GM18520 (cell line): ENCODE results near the gene TRPM1.

Source experiments
- ATAC-seq: cut with Tn5 transposase; IDR thresholded peaks from one replicate; pipeline ENCODE4 v1.9.1; 2021; ENCODE audit not compliant: unreplicated experiment

Gene TRPM1

DNA sequence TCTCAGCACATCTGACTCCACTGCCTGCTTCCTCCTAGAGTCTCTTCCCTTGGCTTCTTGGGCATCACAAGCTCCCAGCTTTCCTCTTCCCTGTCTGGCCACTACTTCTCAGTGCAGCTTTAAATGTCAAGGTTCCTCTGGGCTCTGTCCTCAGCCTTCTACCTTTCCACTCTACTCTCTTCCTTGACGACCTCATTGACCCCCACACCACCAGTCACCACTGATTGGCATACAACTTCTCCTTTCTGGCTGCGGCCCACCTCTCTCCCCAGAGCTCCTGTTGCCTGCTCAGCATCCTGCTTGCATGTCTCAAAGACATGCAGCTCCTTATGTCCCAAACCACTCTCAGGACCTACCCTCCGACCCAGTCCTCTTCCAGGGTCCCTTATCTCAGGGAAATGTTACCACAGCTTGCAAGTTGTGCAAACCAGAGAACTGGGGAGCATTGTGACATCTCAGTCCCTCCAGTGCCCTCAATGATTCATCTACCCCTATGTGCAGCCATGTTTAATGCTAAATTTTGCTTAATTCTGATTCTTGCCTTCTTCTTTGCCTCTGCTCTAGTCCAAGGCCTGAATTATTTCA lies 49.9 kb downstream of the TRPM1 start:
- ATAC-seq: no peak

DNA sequence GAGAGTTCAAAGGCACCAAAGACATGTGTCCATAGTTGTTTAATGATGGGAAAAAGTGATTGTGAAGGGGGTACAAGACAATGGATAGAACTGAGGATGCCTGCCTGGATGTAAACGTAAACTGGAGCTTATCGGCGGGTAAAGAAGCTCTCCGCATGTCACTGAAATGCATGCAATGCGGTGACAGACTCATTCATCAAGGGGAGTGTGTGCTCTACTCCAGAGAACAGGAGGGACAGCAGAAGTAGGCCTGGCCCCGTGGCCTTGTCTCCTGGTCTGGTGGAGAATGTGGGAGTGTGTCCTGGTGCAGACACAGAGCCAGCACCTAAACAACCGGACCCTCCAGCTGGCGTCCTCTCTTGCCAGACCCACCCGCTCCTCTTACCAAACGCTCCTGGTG lies 50.6 kb downstream of the TRPM1 start:
- no peak for ATAC-seq

DNA sequence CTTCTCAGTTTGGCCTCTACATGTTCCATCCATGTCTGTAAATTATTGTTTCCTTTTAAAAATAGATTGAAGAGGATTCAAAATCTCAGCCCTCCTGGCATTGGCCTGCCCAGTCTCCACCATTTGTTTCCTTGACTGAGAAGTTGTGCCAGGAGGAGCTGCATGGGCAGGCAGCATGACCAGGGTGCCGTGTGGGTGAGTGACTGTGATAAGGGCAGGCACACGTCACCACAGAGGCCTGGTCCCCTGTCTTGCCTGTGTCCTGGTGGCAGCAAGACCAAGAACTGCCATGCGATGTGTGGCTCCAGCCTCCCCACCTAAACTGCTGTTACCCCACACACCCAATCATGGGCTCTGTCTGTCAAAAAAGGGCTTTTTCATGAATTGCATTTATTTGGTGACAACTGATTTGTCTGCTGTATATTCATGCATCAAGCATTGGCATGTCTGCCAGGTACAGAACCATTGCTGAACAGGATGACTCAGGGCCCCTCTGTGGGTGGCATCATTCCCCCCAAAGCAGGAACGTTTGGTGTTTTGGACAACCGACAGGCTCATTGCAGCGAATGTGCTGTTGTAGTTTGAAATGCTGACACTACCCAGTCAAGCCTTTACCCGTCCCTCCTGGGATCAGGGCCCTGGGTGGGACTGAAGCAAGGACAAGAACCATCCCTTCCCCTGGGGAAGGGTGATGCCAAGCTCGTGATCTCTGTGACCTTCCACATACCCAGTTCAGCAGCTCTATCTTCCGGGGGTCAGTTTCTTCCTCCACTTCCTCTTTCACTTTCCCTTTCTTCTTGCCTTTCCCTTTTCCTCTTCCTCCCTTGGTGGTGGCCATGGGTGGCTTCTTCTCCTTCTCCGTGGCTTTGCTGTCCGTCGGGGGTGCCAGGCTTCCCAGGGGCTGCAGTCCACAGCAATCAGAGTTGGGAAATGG lies 51.6 kb downstream of the TRPM1 start:
- no peak for ATAC-seq

DNA sequence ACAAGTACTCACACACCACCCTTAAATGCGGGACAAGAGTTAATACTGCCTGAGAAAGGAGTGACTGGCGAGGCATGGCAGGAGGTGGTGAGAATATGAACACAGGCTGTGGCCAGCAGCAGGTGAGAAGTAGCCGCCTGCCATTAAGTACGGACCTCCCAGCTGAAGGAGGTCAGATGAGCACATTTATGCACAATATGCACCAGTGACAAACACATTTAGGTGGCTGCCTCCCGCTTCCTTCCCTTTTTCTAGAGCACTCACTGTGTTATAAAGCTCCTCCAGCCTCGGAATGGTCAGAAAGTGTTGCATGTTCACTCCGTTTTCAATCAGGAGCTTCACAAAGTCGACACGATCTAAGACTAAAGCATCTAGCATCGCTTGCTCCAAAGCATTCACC lies 52.4 kb downstream of the TRPM1 start:
- ATAC-seq: no peak

DNA sequence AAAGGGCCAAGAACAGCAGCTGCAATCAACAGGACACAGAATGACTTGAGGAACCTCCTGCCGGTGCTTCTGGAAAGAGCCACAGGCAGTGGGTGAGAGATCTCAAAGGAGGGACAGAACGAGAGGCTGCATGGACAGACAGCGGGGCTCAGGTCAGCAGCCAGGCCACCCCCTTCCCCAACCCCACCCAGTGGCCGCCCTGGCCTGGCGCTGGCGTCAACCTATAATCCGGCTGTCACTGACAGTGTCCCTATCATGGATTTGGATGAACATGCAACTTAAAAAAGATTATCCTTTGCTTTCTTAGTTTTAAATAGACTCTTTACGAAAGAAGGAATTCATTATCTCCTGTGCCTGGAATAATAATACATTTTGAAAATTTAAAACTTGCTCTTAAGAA lies 54.1 kb downstream of the TRPM1 start:
- ATAC-seq: no peak

DNA sequence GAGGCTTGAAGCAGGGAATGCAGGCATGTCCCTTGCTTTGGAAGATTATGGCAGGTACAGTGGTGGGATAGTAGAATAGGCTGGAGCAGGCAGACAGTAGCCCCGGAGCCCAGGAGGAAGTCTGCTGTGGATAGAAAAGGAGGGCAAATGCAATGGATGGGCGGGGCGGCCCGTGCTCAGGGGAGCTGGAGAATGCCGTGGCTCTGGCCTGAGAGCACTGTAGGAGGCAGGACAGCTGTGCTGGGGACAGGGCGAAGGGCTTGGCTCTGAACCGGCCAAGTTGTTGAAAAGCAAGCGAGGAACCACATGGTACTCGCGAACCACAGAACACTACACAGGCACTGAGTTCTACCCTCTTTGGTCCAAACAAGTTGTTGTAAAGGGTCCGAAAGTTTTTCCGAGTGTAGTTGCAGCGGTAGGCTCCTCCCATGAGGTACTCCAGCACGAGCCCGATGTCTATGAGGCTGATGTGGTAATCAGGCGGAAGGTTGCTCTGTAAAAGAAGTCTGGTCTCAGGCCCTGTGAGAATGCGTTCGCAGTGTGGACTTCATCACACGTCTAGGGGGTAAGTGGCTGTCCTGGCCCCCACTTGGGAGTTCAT lies 54.7 kb downstream of the TRPM1 start:
- ATAC-seq: no peak

DNA sequence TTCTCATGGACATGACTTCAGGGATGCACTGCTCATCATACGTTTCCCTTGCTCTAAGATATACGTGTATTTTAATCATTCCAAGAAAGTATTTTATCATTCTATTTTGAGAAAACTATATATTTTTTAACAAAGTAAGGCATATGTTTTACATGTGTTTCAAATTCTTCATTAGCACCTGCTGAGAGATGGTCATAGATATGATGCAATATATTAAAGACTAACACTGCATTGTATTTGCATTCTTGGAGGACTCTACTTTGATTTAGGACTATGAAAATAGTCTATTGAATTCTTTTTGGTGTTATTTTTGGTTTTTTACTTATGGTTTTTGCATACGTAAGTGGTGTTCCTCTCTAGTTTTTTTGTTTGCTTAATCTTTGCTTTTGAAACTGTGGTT lies 55.9 kb downstream of the TRPM1 start:
- no peak for ATAC-seq

DNA sequence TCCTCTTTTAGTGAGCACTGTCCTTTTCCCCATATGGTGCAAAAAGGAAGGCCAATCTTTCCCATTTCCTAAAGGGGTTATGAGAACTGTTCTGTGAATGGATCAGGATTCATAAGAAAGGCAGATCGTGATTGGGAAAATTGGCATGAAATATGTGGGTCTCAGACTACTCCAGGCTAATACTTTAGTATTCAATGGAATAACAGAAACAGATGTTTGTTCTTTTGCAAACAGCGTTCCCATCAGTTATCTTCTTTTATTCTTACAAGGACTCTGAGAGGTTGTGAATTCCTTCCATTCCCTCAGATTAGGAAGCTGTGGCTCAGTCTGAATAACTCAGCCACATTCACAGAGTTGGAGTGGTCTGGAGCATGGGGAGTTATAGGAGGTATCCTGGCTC lies 58.8 kb downstream of the TRPM1 start:
- ATAC-seq: no peak

DNA sequence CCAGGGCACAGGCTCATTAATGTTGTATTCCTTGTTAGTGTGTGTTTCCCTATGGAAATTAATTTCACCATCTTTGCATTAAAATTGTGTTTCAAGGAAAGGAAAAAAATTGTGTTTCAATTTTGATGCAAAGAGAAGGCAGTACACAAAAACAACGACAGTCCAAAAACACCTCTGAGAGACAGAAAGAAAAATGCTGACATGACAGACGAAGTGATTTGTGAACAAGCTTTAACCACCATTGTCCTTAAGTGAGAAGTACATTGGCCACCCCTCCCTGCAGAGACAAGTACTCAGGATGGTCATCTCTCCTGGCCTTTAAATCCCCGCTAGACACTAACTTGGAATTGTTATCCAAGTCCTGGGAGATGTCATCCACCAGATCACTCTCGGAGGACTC lies 59.9 kb downstream of the TRPM1 start:
- ATAC-seq: no peak

DNA sequence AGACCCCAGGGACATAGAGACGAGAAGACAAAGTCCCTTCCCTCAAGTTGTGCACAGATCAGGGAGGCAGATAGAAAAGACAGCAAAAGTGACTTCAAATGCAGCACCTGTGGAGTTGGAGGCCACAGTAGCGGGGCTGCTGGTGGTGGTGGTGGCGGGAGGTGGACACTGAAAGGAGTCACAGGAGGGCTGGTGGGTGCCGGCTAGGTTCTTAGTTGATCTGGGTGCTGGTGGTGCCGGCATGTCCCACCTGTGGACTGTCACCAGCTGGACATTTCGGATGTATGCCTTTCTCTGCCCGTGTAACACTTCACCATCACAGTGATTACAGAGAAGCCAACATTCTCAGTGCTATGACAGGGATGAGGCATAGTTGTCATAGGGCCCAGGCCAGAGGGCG lies 60.9 kb downstream of the TRPM1 start:
- ATAC-seq: no peak

DNA sequence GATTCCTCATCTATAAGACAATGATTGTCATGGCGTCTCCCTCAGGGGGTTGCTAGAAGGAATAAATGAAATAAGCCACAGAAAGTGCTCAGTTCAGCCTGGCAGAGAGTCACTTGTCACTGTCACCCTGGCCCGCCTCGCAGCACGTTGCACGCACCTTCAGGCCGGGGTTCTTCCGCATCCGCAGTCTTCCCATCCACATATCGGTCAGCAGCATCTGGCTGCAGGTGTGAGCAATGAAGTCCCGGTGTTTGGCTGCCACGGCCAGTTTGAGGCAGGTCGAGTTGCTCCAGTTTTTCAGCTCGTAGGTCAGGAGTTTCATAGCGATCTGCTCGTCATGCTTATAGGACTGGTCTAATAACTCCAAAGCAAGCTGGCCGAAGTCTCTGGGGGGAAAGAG lies 61.6 kb downstream of the TRPM1 start:
- ATAC-seq: no peak

DNA sequence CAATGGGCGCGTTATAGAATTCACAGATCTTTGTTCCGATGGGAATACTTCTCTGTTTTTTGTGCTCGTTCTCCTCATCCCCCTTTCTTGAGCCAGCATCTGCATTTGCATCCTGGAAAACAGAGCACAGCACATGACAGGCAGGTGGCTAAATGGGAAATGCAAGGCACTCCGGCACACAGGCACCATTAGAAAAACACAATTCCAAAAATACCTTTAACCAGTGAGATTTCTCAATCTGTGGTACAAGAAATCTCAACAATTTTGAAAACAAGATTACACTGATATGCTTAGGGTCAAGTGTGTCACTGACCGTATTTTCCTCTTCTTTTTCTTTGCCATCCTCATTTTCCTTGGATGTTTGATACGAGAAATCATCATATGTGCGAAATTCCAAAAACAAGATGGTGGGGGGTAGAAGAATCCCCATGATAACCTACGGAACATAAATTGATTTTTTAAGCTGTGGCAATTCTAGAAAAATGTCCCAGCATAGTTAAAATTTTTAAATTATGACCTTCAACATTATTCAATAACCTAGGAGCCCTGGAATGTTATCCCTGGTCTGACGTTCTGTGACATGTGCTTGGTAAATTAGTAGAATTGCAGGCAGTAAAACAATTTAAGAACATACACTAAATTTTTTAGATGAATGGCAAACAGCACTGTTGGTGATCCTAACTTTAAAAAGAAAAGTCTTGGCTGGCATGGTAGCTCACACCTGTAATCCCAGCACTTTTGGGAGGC lies 63.6 kb downstream of the TRPM1 start:
- ATAC-seq: no peak

DNA sequence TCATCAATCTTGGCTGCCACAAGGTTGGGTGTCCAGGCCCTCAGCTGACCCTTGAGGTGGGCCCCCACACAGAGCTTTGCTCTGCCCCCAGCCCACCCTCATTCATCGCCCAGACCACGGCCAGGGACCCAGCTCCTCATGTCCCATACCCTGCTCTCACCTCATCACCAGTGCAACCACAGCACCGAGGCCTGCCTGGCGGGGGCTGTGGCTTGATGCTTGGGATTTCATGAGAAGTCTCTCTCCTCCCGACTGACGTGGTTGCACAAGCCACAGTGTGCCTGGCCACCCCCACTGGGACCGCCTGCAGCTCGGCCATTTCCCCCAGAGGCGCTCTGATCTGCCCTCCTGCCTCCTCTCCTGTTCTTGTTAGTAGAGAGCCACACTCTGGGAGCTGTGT lies 64.7 kb downstream of the TRPM1 start:
- ATAC-seq: no peak

DNA sequence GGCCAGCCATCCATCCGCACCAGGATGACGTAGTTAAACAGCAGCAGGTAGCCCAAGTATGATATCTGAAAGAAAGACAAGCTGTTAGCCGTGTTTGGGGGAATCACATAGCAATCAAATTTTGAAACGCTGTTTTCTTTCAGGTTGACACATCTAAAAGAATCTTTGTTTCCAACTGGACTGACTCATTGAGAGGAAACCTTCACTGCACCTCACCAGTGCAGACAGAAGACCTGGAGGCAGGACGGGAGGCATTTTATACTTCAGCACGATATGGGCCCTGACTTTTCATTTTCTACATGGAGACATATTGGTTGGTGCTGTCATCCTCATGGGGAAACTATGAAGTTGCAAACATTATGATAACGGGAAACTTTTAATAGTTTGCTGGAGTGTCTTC lies 65.9 kb downstream of the TRPM1 start:
- ATAC-seq: no peak

DNA sequence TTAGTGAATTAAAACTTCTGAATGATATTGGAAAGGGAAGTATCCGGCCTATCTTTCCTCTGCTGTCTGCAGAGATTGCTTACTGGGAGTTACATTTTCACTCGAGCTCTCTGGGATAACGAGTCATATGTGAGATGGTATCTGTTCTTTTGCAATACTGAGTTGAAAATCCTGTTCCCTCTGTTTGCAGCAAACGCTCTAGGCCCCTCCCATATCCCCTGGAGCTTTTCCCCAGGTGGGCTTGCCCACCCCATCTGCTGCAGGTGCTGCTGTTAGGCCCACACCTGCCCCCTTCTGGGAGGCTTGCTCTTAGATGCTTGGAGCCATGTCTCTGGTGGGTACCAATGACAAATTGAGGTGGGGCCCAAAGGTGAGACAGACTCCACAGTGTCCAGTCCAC lies 67.4 kb downstream of the TRPM1 start:
- ATAC-seq: no peak

DNA sequence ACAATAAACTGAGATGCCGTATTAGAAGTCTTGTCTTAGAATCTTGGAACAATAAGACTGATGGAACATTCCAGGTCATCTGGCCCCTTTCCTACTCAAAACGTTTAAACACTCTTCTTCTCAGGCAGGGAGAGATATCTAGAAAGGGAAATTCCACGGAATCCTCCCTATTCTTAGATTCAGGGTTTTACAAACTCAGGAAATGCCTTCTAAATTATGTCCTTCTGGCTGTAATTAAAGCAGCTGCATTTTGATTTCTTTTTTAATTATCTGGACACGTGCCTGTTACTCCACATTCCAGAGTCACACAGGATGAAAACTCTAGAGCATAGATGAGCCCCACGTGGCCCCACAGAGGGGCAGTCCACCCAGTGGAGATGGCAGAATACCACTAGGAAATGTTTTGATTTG lies 68.6 kb downstream of the TRPM1 start:
- no peak for ATAC-seq

DNA sequence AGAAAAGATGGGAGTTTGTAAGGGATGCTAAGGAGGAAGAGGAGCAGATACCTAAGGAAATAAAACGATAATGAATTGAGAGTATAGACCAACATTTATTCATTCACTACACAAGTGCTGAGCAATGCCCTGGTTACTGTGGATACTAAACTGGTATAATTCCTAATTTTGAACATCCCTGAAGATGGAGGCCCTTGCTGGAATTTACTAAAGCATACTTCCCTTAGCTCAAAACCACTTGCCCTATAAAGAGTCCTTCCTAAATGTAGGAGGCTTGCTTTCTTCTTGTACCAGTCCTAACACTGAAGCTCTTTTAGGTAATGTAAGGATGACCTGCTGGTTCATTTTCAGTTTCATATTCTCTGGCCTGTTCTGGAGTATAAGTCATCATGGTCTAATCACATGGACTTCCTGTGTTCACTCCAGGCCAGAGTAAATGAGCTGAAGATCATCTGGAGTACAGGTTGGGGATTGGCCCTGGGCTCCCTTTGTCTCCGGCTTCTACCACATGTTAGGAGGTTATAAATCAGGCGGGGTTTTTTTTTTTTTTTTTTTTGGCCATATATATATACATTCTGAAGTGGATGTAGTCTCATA lies 70.0 kb downstream of the TRPM1 start:
- ATAC-seq: peak; percentile 88

DNA sequence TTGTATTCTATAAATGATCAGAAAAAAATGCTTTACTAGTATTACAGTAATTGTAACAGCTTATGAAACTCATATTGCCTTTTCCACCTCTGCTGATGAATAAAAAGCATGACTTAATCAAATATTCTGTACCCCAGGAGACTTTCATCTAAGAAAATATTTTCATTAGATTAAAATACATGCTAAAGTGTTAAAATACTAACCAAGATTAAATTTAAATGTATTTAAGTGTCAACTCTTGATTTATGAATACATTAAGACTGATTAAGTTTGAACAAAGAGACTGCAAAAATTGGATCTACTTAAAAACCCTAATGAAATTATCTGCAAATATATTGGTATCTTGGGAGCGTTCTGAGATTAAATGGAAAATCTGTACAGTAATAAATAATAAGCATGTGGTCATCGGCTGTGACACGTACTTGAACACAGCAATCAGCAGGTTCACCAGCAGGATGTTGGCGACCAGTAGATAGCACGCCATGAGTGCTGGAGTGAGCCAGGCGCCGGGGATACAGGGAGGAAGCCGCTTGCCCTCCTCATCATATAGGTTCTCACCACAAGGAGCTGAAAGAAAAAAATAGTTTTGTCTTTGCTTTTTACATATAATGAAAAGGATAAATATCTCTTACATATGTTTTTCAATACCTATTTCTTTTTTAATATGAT lies 73.5 kb downstream of the TRPM1 start:
- no peak for ATAC-seq

DNA sequence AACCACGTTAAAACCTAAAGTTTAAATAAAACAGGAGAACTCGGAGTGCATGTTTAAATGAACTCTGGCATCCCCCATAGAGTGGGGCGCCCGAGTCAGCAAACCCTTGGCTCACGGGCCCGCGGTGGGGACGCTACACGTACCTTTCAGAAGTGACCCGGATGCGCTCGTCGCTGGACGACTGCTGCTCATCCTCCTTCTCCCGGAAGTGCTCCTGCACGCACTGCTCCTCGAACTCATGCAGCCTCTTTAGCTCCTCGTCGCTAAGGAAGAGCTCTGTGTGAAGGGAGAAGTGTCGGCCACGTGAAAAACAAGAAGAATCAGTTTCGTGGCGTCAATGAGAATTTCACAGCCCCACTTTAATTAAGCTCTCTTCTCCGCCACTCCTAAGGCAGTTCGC lies 75.5 kb downstream of the TRPM1 start:
- ATAC-seq: no peak

DNA sequence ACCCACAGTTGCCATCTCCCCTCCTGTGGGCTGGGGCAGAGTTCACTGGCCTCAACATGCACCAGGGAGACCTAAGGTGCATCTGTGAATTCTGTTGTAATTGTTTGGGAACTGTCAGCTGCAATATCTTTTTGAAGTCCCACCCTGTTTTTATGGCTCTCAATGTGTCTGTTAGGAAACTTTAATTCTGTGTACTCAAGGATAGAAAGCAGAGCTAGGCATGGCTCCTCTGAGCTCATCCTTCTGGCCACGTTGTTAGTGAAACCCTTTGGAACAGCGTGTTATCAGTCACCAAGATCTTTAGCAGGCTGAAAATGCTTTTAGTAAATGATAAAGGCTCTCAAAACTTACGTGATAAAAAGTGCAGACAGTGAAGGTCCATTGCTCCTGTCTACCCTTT lies 76.5 kb downstream of the TRPM1 start:
- ATAC-seq: no peak

DNA sequence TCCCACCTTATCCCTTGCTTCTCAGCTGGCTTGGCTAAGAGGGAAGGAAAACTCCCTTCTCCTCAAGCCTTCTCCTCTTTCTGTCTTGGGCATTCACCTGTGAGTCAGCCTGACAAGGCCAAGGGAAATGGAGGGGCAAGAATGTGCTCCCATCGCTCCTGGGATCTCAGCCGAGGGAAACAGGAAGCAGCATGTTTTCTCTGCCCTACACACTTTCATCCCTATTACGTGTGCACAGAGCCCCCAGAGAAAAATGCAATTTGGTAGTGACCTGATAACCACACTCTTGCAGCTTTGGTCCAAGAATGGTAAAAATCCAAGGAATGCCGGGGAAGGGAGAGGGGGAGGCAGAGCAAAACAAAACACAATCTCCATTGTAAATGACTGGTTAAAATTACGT lies 77.2 kb downstream of the TRPM1 start:
- ATAC-seq: no peak
